HepG2 (cell line): ENCODE measurements around the gene TBL3. TPM values are rescaled to one million over a fixed set of nuclear protein-coding genes. Genes with fewer than 3 reads are reported as not detected.

Experiments
- ATAC-seq: fragments of 200-7000 bp; cut with Tn5 transposase; 3 replicates; pipeline ENCODE4 v1.9.1; 2020; ENCODE audit warnings: mild to moderate bottlenecking, moderate library complexity
- BruUV-seq: library from RNA; stranded (reverse); fragments of 400-500 nt; replicated peaks from 2 replicates; lab custom pipeline; 2021; lab: Mats Ljungman, UMichigan
- CTCF ChIA-PET: fragments of 300-600 bp; formaldehyde crosslinking; extraction: SDS; loops from one replicate; lab custom pipeline; 2021; ENCODE audit warnings: low total read pairs, inconsistent platforms, low intra/inter-chr PET ratio; lab: Yijun Ruan, JAX
- POLR2A ChIA-PET: fragments of 350-600 bp; sonication (Branson Sonifier 250); formaldehyde crosslinking; loops from one replicate; lab custom pipeline; 2020; ENCODE audit warnings: antibody characterized with exemption, inconsistent platforms; lab: Yijun Ruan, JAX
- DNase-seq: peaks from one replicate; pipeline ENCODE4 v3.0.0-alpha.2; 2015; ENCODE audit warnings: low spot score
- FAIRE-seq: peaks from 3 replicates; lab custom pipeline; 2011; peaks lifted over from hg19 to GRCh38; lab: Jason Lieb, UNC
- H2AFZ ChIP-seq: one replicate; pipeline ENCODE4 v1.6.1; 2011; ENCODE audit warnings: low read length, inconsistent platforms
- H3K27ac ChIP-seq: fragments of 300-600 bp; 3 replicates; pipeline ENCODE4 v1.8.0; 2011; ENCODE audit warnings: mixed run types, mild to moderate bottlenecking, mixed read lengths, low read length, inconsistent platforms; ENCODE audit not compliant: insufficient read depth; ENCODE audit errors: extremely low read length
- H3K27me3 ChIP-seq, 2 experiments: fragments of 200-600 bp in 1 of 2; 2 replicates in 1 of 2; 3 replicates in 1 of 2; pipeline versions ENCODE4 v1.6.0 to v1.8.0; 2011; ENCODE audit warnings: low read length in 2 of 2, mild to moderate bottlenecking in 2 of 2, moderate library complexity in 2 of 2, inconsistent platforms in 1 of 2; ENCODE audit not compliant: insufficient read depth in 2 of 2, control insufficient read depth in 1 of 2
- H3K36me3 ChIP-seq, 2 experiments: fragments of 200-600 bp in 1 of 2; replicated peaks in 1 of 2; 2 replicates in 1 of 2; 3 replicates in 1 of 2; pipeline versions ENCODE4 v1.5.1 to v1.8.0; 2011; ENCODE audit warnings: low read length in 2 of 2, inconsistent platforms in 1 of 2; ENCODE audit not compliant: insufficient read depth in 2 of 2, control insufficient read depth in 1 of 2
- H3K4me1 ChIP-seq: 2 replicates; pipeline ENCODE4 v1.5.1; 2012; ENCODE audit warnings: low read length, inconsistent platforms; ENCODE audit not compliant: insufficient read depth
- H3K4me2 ChIP-seq: 2 replicates; pipeline ENCODE4 v1.6.0; 2011; ENCODE audit warnings: low read depth, low read length, inconsistent platforms
- H3K4me3 ChIP-seq, 3 experiments: fragments of 200-600 bp in 1 of 3; sonication (generic), shearing (Covaris generic) in 1 of 3; replicated peaks in 1 of 3; 2 replicates each; pipeline ENCODE4 v1.5.1; 2011 to 2016; ENCODE audit warnings: low read length in 3 of 3, inconsistent platforms in 2 of 3, low read depth in 2 of 3, mild to moderate bottlenecking in 2 of 3, control low read depth in 1 of 3, mixed read lengths in 1 of 3; ENCODE audit not compliant: insufficient read depth in 1 of 3
- H3K79me2 ChIP-seq: one replicate; pipeline ENCODE4 v1.6.1; 2011; ENCODE audit warnings: low read length, inconsistent platforms; ENCODE audit not compliant: insufficient read depth
- H3K9ac ChIP-seq: 2 replicates; pipeline ENCODE4 v1.6.0; 2011; ENCODE audit warnings: mild to moderate bottlenecking, low read depth, low read length, inconsistent platforms; ENCODE audit not compliant: insufficient read depth
- H3K9me3 ChIP-seq: 2 replicates; pipeline ENCODE4 v1.5.1; 2012; ENCODE audit warnings: mild to moderate bottlenecking, low read length
- H4K20me1 ChIP-seq: 2 replicates; pipeline ENCODE4 v1.6.0; 2011; ENCODE audit warnings: inconsistent platforms, mild to moderate bottlenecking, low read length, moderate library complexity; ENCODE audit not compliant: insufficient read depth
- DR1 ChIP-seq: sonication (generic); formaldehyde crosslinking; IDR thresholded peaks from 2 replicates; pipeline ENCODE4 v1.8.0; 2021; ENCODE audit warnings: mild to moderate bottlenecking, missing genetic modification reagents, inconsistent platforms
- HOXA3 ChIP-seq: sonication (generic); formaldehyde crosslinking; IDR thresholded peaks from 2 replicates; pipeline ENCODE4 v1.5.0; 2020; ENCODE audit warnings: missing genetic modification reagents
- PRPF4 ChIP-seq: fragments of 200-400 bp; formaldehyde crosslinking; IDR thresholded peaks from 2 replicates; pipeline ENCODE4 v1.6.1; 2016; ENCODE audit warnings: low read length, low read depth; ENCODE audit not compliant: poor library complexity, severe bottlenecking
- SP1 ChIP-seq, 2 experiments: fragments of 450-650 bp in 1 of 2; sonication (generic) in 1 of 2; formaldehyde crosslinking in 1 of 2; IDR thresholded peaks; 2 replicates each; pipeline versions ENCODE4 v1.4.0 to v1.6.1; 2016 to 2020; ENCODE audit warnings: missing genetic modification reagents in 1 of 2
- ZBTB38 ChIP-seq: sonication (generic); formaldehyde crosslinking; IDR thresholded peaks from 2 replicates; pipeline ENCODE4 v1.5.1; 2020; ENCODE audit warnings: mild to moderate bottlenecking, missing genetic modification reagents
- WGBS: methylation state at CpG from one replicate; pipeline ENCODE4 v1.1.6; 2017; ENCODE audit warnings: low lambda C conversion rate; 5-methylcytosine and 5-hydroxymethylcytosine counted together
- in situ Hi-C: cut with HindIII; loops from 2 replicates; pipeline ENCODE4 v1.10.0; 2017; ENCODE audit warnings: low pct_unique_long_range_greater_than_20kb; ENCODE audit not compliant: extremely low pct_ligation_motif_present
- intact Hi-C: fragments of 100-400 bp; cut with micrococcal nuclease; formaldehyde crosslinking; loops from one replicate; pipeline ENCODE4 v1.10.0; 2022; ENCODE audit not compliant: unreplicated experiment
- polyA plus RNA-seq, 8 experiments: library from polyadenylated mRNA; depleted of rRNA in 3 of 8; stranded (reverse) in 7 of 8; unstranded in 1 of 8; fragments of >200 nt; fragmentation: Illumina TruSeq in 4 of 8; extraction: Trizol in 4 of 8; gene quantifications; 2 replicates each; pipeline versions ENCODE4 v1.2.1 to v1.2.3, GENCODE V29; 2011 to 2016; ENCODE audit warnings: low read depth in 4 of 8, missing spikeins in 1 of 8, mixed read lengths in 1 of 8; ENCODE audit not compliant: insufficient read depth in 1 of 8
- total RNA-seq, 5 experiments: library from RNA; depleted of rRNA; stranded (reverse); fragments of >200 nt; fragmentation: Illumina TruSeq; extraction: Trizol; gene quantifications; 2 replicates each; pipeline ENCODE4 v1.2.3, GENCODE V29; 2016; ENCODE audit warnings: low read depth in 1 of 5
- TF ChIP-seq, protein P1 (sequence below), 2 experiments: sonication (generic) in 1 of 2; formaldehyde crosslinking in 1 of 2; IDR thresholded peaks; 2 replicates each; pipeline versions ENCODE4 v1.4.0 to v1.6.1; 2018 to 2020; ENCODE audit warnings: missing genetic modification reagents in 2 of 2, borderline replicate concordance in 1 of 2, low read depth in 1 of 2, mild to moderate bottlenecking in 1 of 2, missing biosample characterization in 1 of 2
- TF ChIP-seq, protein P2 (sequence below): sonication (generic); formaldehyde crosslinking; IDR thresholded peaks from 2 replicates; pipeline ENCODE4 v1.4.0; 2020; ENCODE audit warnings: missing genetic modification reagents

TBL3 gene
- total and polyA plus RNA-seq, 2 of the 13 experiments (the other 11 are each of a cell fraction or from before 2014, with no cell fraction given) = 16.8 to 38.0 TPM

DNA sequence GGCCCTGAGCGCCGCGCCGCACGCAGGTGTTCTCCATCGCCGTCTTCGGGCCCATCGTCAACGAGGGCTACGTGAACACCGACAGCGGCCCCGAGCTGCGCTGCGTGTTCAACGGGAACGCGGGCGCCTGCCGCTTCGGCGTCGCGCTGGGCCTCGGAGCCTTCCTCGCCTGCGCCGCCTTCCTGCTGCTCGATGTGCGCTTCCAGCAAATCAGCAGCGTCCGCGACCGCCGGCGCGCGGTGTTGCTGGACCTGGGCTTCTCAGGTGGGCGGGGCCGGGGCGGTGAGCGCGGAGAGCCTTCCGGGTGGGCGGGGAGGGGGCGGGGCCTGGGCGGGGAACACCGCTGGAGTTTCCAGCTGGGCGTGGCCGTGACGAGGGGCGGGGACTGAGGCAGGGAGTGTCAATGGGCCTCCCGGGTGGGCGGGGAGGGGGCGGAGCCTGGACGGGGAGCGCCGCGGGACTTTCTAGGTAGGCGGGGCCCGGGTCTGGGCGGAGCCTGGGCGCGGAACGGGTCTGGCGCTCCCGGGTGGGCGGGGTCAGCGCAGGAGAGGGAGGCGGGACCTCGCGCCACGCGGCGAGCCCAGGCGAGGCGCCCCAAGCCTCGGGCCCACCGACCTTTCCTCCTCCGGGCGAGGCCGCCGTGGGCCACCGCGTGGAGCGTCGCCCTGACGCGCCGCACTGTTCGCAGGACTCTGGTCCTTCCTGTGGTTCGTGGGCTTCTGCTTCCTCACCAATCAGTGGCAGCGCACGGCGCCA, 20.3 kb downstream of the TBL3 start:
- in situ Hi-C loops (no loop called here), intact Hi-C loops (no loop called here)
- peak; percentile 49 for TF ChIP-seq PRPF4
- peak; percentile 53 for TF ChIP-seq HOXA3 (CRISPR knock-in tag)
- TF ChIP-seq, protein P1, sequence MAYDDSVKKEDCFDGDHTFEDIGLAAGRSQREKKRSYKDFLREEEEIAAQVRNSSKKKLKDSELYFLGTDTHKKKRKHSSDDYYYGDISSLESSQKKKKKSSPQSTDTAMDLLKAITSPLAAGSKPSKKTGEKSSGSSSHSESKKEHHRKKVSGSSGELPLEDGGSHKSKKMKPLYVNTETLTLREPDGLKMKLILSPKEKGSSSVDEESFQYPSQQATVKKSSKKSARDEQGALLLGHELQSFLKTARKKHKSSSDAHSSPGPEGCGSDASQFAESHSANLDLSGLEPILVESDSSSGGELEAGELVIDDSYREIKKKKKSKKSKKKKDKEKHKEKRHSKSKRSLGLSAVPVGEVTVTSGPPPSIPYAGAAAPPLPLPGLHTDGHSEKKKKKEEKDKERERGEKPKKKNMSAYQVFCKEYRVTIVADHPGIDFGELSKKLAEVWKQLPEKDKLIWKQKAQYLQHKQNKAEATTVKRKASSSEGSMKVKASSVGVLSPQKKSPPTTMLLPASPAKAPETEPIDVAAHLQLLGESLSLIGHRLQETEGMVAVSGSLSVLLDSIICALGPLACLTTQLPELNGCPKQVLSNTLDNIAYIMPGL (CRISPR knock-in tag; IDR thresholded peaks at IDR 0.05; ENCODE audit: borderline replicate concordance in 1 of 2, low read depth in 1 of 2) = no peak
- TF ChIP-seq SP1 (IDR thresholded peaks at IDR 0.05) = no peak
- peak; percentile 28; the same call in 1 of the 2 replicates for TF ChIP-seq SP1 (CRISPR knock-in tag; IDR thresholded peaks at IDR 0.05)
- TF ChIP-seq, protein P2, sequence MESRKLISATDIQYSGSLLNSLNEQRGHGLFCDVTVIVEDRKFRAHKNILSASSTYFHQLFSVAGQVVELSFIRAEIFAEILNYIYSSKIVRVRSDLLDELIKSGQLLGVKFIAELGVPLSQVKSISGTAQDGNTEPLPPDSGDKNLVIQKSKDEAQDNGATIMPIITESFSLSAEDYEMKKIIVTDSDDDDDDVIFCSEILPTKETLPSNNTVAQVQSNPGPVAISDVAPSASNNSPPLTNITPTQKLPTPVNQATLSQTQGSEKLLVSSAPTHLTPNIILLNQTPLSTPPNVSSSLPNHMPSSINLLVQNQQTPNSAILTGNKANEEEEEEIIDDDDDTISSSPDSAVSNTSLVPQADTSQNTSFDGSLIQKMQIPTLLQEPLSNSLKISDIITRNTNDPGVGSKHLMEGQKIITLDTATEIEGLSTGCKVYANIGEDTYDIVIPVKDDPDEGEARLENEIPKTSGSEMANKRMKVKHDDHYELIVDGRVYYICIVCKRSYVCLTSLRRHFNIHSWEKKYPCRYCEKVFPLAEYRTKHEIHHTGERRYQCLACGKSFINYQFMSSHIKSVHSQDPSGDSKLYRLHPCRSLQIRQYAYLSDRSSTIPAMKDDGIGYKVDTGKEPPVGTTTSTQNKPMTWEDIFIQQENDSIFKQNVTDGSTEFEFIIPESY = peak; percentile 72
- TF ChIP-seq DR1 (CRISPR knock-in tag) = no peak
- TF ChIP-seq ZBTB38 (CRISPR knock-in tag) = 0 out of 2 replicates have a peak, but pooled peaks have one; percentile 32
- ATAC-seq = no peak
- Histone ChIP-seq H2AFZ (no peak overlapping the region), H3K27me3 (peaks cover 0 to 8% of the 10 kb centered on the region in 2 experiments; a peak in 2 of 5 replicates), H3K27ac (no peak overlapping the region), H3K4me3 (no peak overlapping the region), H3K9ac (no peak overlapping the region), H3K36me3 (no peaks in the 10 kb centered on the region; a peak in 1 of 5 replicates), H3K4me2 (no peak overlapping the region), H3K4me1 (peaks cover 48% of the 10 kb centered on the region), H4K20me1 (no peaks in the 10 kb centered on the region), H3K79me2 (no peaks in the 10 kb centered on the region), H3K9me3 (no peaks in the 10 kb centered on the region)
- 78% methylated on average over 89 of the region's 96 CpGs for WGBS
- no peak for FAIRE-seq
- no TSS peak for BruUV-seq
- POLR2A ChIA-PET = interaction anchor here (0.7 to 2.6 kb wide), 3 partner anchors 20 to 154 kb away, joined by 3 to 16 read pairs (median 7); partner anchors contain the start of genes RPS2 and TBL3
- no peak for DNase-seq
- CTCF ChIA-PET = no interaction called here
